ENCODE data around the gene WEE2.
A peak's percentile ranks its signal among the peaks of the same experiment; 100 is the strongest.
"Not testable (repeated sequence)": the region's sequence is repeated elsewhere in the genome, so short reads cannot be mapped to it uniquely, and the experiment has no call there.

Gene WEE2

DNA sequence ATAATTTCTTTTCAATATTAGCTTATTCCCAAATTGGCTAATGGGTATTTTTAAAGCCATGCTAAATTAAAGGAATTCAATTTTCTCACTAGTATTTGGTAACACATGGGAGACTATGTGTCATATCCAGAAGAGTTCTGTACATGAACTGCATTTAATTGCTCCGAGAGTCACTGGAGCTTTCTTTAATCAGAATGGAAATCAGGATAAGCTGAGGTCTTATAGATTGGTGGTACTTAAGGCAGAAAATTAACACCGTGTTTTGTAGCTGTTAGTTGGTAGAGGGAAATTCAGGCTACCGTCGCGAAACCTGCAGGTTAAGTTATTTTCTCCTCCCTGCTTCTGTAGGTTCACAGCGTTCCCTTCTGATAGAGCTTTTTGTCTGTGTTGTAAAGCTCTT, at the start of gene WEE2:
WEE2 (plus strand) TSS at position 3 of the 400 bp plus-strand sequence. CDS start 406 bp downstream, outside the sequence.
- no peak for DNase-seq (ENCODE audit: low spot score)

DNA sequence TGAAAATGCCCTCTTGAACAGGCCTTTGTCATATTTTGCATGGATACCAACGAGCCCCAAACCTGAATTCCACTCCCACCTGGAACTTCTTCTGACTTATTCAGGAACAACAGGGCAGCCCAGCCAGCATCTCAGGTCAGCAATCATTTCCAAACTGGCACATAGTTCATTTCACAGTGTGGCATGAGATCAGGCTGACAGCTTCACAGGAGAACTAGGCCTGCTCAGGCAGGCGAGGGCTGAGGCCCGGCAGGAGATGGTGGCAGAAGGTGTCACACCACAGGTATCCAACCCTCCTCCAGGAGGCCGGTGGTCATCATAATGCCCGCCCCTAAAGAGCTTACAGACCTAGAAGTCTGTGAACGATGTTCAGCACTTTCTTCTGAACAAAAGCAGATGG, 48.7 kb upstream of the WEE2 start:
- DNase-seq (ENCODE audit: low spot score): no peak

DNA sequence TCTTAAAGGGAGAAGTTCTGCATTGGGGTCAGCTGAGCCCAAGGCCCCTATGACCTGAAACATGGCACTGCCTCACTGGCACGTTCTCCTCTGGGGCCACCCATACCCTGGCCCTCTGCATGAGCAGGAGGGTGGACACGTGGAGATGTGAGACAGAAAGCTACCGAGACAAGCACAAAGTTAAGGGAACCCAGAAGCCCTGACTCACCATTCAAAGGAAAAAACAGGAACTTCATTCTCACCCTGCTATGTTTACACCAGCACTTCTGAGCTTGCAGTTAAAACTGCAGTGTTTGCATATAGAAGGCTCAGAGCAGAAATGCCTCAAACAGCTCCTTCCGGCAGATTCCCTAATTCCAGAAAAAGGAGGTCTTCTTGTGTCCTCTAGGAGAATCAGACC, 47.9 kb upstream of the WEE2 start:
- DNase-seq (ENCODE audit: low spot score): no peak

DNA sequence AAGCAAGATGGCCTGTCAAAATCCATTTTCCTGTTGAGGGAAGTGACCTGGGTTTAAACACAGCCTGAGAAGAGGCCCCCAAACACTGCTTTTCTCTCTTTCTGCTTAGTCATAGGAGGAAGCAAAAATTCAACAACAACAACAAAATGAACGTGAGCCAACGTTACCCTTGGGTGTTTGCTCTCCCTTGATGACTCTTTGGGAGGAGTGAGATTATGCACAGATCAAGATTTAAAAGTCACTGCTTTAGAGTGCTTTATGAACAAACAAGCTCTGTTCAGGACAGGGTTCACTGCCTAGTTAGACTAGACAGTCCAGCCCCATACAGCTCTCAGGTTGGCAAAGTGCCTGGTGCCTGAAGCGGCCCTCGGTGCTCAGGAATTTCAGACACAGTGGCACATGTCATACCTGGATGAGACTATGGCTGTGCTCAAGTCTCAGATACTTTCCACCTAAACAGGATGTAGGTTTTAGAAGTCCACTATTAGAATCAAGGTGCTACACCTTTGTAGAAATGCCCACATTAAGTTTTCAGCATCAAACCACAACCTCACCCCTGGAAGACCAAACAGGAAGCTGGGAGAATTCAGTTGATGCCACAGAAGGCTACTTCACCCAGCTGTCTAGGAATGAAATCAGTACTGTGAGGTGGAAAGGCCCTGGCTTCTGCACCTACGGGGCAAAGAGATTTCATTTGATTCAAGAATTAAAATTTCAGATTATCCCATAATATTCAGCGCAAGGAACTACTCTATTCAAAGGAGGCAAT, 44.9 kb upstream of the WEE2 start:
- no peak for DNase-seq (ENCODE audit: low spot score)

DNA sequence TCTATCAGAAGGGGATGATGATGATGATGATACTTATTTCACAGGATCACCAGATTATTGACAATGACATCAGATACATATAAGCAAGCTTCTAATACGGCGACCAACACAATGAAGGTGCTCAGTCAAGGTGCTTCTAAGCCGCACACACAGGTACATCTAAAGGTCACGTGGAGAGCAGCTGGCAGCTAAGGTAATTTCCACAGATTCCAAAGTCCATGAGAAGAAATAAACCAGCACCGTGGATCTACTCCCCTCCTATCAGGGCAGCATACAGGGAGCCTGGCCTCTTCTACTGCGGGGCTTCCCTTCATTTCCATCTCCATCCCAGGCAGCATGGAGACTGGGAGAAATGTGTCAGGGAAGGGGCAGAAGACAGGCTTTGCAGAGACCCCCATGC, 43.7 kb upstream of the WEE2 start:
- no peak for DNase-seq (ENCODE audit: low spot score)

DNA sequence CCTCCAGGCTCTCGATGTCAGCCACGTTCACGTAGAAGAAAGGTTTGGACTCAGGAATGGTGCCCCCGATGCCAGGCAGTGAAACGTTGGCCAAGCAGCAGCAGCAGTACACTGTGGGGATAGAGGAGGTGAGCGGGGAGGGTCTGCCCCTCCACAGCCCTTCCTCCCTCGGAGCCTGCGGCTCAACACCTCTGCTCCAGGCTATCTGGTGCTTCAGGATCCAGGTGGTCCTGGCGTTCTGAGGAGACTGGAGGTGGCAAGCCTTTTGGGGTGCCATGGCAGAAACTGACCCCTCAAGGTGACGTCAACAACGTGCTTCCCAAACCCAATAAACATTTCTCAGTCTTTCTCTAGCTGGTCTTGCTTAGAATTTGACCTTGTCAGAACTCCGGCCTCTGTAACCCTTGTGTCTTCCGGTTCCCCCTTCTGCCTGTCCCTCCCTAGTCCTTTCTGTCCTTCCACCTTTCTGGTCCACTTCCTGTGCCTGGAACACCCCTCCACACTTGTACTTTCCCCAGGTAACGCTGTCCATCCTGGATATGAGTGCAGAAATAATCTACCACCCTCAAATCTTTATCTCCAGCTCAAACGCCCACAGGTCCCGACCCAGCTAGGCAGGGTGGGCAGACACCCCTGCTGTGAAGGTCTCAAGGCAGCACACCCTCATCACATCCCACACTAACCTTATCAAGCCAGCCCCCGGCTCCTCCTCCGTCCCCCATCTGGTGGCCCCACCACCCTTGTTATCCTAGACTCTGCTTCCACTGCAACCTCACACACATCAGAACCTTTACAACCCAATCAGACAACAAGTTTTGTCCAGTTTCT, 42.7 kb upstream of the WEE2 start:
- DNase-seq (ENCODE audit: low spot score): no peak

DNA sequence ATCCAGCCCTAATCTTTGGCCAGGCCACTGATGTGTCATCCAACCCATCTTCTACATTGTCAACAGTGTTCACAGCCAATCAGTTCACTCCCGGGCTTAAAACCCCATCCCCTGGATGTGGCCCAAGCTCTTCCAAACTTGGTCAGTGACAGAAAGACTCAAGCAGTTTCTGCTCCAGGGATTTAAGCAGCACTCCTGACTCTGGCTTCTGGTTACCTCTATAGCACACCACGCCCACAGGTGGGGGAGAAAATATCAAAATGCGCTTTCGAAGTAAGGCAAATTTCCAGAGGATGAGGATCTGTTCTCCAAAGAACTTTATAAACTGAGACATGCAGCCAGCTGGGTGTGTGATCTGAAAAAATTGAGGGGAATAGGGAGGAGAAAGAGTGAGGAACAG, 42.1 kb upstream of the WEE2 start:
- no peak for DNase-seq (ENCODE audit: low spot score)

DNA sequence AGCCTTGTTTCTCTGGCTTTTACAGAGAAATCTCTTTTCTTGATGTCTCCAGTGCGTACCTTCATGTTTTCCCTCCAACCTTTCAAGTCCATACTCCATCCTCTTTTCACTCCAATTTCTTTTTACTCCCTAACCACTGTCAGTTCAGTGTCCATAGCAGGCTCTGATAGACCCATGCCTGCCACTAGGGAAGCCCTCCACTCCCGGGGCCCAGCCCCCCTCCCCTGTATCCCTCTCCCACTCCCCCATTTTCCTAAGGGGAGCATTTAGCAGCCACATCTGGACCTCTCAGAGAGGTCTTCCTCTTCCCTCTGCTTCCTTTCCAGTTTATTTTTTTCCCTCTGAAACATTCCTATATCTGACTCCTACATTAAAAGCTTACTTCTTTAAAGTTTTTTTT, 39.3 kb upstream of the WEE2 start:
- no peak for DNase-seq (ENCODE audit: low spot score)

DNA sequence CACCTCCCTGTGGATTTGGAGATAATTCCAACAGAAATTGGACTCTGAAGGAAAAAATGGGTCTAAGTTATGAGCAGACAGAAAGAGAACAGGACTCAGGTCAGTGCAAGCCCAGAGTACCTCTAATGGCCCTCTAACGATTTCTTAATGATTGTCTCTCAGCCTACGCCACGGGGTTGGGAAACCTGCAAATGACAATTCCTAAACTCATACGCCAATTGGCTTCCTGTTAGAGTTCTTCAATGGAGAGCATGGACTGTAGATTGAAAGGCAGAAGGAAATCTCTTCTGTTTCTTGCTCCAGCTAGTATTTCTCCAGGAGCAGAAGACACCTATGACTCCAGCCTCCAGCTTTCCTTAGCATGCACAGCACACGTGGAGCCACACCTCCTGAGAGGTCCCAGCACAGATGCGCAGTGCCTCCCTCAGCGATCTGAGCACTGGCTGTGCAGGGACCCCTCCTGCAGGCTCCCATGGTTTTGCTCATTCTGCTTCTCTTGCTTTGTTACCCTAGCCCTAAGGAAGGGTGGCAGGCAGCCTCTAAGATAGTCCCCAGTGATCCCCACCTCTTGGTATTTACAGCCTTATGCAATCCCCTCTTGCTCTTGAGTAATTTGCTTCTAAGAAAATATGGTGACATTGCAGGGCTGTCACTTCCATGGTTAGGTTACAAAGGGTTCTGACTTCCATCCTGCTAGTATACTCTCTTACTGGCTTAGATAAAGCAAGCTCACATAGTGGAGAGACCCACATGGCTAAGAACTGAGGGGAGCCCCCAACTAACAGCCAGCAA, 36.3 kb upstream of the WEE2 start:
- no peak for DNase-seq (ENCODE audit: low spot score)

DNA sequence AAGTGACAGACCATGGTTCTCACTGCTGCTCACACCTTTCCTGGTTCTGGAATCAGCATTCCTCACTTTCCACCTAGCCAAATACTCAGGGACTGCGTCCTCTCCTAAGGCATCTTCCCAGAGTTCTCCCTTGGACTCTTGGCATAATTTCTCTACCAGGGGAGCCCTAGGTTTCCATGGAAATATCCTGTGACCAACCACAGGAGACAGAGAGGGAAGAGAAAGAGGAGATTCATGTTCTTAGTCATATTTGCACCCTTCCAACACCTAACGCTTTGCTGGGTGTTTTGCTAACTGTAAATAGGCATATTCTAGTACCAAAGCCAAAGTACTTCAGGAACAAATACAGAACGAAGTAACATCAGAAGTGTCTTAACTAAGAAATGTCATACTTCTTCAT, 34.8 kb upstream of the WEE2 start:
- no peak for DNase-seq (ENCODE audit: low spot score)

DNA sequence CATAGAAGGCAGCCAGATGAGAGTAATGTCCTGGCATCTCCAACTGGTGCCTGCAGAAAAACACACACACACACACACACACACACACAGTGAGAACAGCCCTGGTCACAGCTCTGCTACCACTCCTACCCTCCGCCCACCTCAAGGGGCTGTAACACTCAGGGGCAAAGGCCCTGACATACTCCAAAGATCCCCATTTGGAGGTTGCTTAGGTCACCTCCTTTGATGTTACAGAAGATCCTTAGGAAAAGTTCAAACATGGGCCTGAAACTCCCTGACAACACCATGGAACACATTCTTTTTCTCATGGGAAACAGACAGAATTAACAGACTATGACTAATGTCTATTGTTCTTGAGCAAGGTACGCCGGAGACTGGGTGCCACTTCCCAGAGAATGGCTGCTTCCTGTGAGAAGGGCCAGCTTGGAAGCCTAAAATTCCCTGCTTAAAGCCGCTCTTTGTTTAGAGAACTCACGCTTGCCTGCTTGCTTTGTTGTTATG, 33.9 kb upstream of the WEE2 start:
- no peak for DNase-seq (ENCODE audit: low spot score)

DNA sequence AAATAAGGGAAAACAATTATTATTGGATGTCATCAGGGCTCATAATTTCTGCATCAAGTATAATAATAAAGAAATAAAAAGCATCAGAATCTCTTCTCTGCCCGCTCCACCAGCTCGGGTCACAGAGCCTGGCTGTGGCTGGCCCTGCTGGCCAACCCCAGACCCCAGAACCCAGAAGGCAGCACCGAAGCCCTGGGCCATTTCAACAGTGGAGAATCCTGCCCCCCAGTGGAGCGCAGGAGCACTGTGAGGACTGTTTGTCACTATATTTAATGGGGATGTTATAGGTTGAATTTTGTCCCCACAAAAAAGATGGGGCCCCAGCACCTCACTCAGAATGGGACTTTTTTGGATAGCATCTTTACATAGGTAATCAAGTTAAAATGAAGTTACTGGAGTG, 33.5 kb upstream of the WEE2 start:
- peak; percentile 15 for DNase-seq (ENCODE audit: low spot score)

DNA sequence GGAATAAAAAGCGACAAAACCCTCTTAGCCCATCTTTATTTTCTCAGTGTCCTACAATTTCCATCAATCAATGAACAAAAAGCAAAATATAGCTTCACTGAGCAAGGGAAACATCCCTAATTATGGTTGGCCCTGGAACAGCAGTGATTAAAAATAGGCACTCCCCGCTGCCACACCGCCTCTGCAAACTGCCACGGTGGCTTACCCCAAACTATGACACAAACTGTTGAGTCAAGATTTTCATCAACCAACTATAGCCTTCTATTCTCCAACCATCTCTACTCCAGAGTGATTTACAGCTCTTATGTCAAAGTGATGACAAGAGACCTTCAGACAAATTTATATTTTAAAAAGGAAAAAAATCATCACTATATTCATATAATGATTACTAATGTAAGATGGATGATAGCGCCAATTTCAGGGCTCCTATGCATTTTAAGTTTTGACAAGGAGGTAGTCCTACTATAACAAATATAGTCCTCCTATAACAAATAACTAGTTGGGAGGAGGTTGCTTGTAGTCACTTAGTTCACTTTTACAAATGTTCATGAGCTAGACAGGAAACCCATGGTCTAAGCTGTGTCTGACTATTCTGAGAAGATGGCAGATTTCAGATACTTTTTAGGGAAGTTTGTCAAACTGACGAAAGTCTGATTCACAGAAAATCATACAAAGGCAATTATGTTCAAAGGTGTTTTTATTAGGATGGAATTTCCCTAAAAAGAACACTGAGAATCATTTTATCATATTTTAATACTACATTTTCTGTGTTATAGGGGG, 32.5 kb upstream of the WEE2 start:
- no peak for DNase-seq (ENCODE audit: low spot score)

DNA sequence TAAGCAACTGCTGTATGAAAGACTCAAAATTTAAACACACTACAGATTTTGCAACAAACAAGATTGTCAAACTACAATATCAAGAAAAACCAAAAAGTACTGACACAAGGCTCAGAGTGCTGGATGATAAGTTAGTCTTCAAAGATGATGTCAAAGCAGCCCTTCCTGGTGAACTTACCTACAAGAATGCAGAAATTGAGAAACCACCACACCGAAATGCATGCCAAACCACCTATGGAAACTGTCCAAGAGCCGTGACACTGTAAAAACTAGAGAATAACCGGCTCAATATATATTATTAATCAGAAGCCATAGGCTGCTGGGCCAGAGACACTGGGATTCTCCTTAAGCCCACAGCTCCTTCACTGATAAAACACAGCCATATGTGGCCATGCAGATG, 31.5 kb upstream of the WEE2 start:
- DNase-seq (ENCODE audit: low spot score): no peak

DNA sequence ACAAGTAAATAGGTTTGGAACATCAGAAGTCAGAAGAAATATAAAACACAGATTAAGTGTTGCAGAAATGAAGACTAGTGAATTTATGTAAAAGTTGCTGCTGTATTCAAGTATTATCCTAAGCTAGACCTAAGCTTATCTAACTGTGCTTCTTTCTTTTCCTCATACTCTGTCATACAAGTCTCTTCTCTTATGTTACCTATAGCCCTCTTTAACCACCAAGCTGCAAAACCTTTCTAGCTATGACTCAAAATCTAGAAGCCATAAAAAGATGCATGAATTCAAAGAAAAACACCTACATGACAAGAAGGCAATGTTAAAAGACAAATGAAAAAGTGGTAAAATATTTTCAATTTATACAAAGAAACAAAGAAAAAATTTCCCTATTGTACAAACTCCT, 29.1 kb upstream of the WEE2 start:
- DNase-seq (ENCODE audit: low spot score): no peak

DNA sequence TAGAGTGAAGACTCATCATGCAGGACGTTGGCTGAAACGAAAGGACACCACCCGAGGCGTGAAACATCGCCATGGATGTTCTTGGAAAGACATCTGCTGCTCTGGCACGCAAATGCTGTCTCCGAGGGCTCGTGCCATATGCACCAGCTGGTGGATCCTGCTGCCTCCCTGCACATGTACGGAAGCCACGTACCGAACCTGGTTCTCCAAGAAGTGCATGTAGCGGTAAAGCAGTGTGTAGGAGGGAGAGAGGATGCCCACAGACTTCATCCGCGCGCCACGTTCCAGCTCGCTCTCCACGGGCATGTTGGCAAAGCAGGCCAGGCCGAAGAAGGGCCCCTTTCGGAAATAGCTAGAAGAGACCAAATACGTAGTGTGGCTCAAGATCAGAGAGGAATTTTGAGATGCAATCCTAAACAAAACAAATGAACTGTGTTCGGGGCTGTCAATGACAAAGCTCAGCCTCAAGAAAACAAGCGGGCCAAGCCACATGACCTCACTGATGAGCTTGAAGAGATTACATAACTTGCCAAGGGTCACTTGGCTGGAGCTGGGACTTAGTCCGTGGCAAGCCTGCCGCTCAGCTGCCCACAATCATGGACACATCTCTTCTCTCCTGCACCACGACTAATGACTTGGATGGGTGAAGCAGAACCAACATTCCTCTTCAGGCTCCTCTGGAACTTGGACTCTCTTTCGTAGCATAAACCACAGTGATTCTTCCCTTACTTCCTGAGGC, 22.7 kb upstream of the WEE2 start:
- no peak for DNase-seq (ENCODE audit: low spot score)

DNA sequence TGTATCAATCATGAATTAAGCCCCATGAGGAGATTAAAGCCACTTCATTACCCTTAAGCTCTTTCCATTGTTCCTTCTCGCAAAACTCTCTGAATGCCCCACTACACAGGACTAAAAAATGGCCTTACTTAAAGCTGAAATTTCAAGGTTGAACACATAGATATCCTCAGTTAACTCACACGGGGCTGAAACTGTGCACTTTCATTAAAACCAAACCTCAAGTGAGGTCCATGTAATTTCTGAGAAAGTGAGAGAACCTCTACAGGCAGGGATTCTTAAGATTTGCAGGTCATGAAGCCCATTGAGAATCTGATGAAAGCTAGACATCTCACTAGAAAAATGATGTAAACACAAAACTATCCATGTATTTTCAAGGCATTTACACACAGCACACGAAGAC, 22.1 kb upstream of the WEE2 start:
- DNase-seq (ENCODE audit: low spot score): no peak

DNA sequence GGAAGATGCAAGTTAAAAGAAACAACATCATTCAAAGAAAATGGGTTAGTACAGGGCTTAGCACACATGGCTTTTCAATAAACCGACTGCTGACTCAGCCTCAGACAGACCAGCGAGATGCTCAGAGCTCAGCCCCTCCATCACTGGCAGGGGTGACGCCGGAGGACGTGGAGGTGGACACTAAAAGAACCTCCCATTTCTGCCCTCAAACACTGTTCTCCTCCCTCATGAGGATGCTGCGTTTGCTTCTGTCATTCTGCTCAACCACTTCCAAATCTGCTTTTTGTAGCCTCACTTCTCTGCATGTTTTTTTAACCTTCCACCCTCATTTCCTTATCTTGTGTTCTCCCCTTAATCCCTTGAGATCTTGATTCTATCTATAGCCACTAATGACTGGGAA, 21.5 kb upstream of the WEE2 start:
- no peak for DNase-seq (ENCODE audit: low spot score)

DNA sequence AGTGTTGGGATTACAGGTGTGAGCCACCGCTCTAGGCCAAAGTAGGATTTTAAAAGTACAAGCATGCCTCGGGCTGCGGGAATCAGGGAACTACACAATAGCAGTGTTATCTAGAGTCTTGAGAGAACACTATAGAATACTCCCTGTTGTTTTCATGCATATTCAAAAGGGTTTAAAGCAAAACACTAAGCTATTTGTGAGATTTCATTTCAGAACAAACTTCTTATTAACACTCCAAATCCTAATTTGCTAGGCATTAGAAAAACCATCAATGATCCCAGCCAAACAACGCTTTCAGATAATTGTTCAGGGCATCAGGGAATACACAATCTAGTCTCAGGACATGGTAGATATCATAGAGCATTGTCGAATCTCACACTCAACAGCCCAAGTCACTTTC, 20.1 kb upstream of the WEE2 start:
- DNase-seq (ENCODE audit: low spot score): no peak

DNA sequence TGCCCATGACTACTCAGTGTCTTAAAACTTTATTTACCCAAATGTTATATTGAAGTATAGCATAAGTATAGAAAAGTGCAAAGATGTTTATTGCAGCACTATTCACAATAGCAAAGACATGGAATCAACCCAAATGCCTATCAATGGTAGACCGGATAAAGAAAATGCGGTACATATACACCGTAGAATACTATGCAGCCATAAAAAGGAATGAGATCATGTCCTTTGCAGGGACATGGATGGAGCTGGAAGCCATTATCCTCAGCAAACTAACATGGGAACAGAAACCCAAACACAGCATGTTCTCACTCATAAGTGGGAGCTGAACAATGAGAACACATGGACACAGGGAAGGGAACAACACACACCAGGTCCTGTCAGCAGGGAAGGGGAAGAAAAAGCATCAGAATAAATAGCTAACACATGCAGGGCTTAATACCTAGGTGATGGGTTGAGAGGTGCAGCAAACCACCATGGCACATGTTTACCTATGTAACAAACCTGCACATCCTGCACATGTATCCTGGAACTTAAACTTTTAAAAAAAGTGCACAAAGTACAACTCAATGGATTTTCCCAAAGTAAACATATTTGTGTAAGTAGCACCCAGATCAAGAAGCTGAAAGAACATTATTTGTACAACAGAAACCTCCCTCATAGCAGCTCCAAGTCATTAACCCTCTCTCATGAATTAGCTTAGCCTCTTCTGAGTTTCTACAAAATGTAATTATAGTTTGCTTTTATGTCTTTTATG, 18.9 kb upstream of the WEE2 start:
- DNase-seq (ENCODE audit: low spot score): not testable (repeated sequence)
